HG03175 (cell line): ENCODE data around the gene ZNF665.
"Not testable (repeated sequence)": the region's sequence is repeated elsewhere in the genome, so short reads cannot be mapped to it uniquely, and the experiment has no call there.

Experiments used
- ATAC-seq: cut with Tn5 transposase; IDR thresholded peaks from one replicate; pipeline ENCODE4 v1.9.1; 2021; ENCODE audit warnings: mild to moderate bottlenecking, moderate library complexity; ENCODE audit not compliant: unreplicated experiment

The ZNF665 gene

GRCh38 chr19:53192771-53193534 lies at the start of gene ZNF665:
ZNF665 (minus strand) TSS chr19:53193358; CDS start chr19:53182898, 10,460 bp downstream.
- no peak for ATAC-seq

GRCh38 chr19:53237114-53237777 lies 44.1 kb upstream of the ZNF665 start:
- no peak for ATAC-seq

GRCh38 chr19:53224606-53225005 lies 31.4 kb upstream of the ZNF665 start:
- no peak for ATAC-seq

GRCh38 chr19:53222716-53223115 lies 29.6 kb upstream of the ZNF665 start:
- ATAC-seq, result not testable (repeated sequence)

- no peak for ATAC-seq
Observed at GRCh38 chr19:53212703-53213320, 19.7 kb upstream of the ZNF665 start.

GRCh38 chr19:53211554-53211953 lies 18.4 kb upstream of the ZNF665 start:
- not testable (repeated sequence) for ATAC-seq

GRCh38 chr19:53196777-53197396 lies 3.7 kb upstream of the ZNF665 start:
- no peak for ATAC-seq

GRCh38 chr19:53195265-53195903 lies 2.2 kb upstream of the ZNF665 start:
- ATAC-seq, result no peak

GRCh38 chr19:53193535-53194222 lies 521 bp upstream of the ZNF665 start:
- ATAC-seq, result no peak

GRCh38 chr19:53190253-53190652 lies 2.9 kb downstream of the ZNF665 start:
- no peak for ATAC-seq

- ATAC-seq, result not testable (repeated sequence)
Observed at GRCh38 chr19:53189691-53190198, 3.4 kb downstream of the ZNF665 start.

GRCh38 chr19:53185155-53185882 lies 7.8 kb downstream of the ZNF665 start:
- not testable (repeated sequence) for ATAC-seq

GRCh38 chr19:53183146-53183764 lies 9.9 kb downstream of the ZNF665 start:
- ATAC-seq, result no peak

GRCh38 chr19:53182202-53182601 lies 11.0 kb downstream of the ZNF665 start:
- no peak for ATAC-seq

GRCh38 chr19:53177986-53178385 lies 15.2 kb downstream of the ZNF665 start:
- no peak for ATAC-seq

- ATAC-seq, result no peak
Observed at GRCh38 chr19:53172889-53173288, 20.3 kb downstream of the ZNF665 start.

GRCh38 chr19:53165691-53166091 lies 27.5 kb downstream of the ZNF665 start:
- no peak for ATAC-seq

- ATAC-seq, result no peak
Observed at GRCh38 chr19:53161123-53161522, 32.0 kb downstream of the ZNF665 start.

GRCh38 chr19:53160350-53160749 lies 32.8 kb downstream of the ZNF665 start:
- ATAC-seq, result no peak
